Smooth muscle cell (in vitro differentiated cells): Measurements from ENCODE around the gene SPDYC. TPM values are rescaled to one million over a fixed set of nuclear protein-coding genes. Genes with fewer than 3 reads are reported as not detected.

Source experiments
- DNase-seq: peaks from one replicate; lab custom pipeline; 2025; ENCODE audit not compliant: unreplicated experiment; lab: John Stamatoyannopoulos, UW
- H2AFZ ChIP-seq: fragments of 200-600 bp; sonication (generic); 2 replicates; pipeline ENCODE4 v1.6.0; 2016; ENCODE audit warnings: antibody characterized with exemption, low read depth, mild to moderate bottlenecking
- H3F3A ChIP-seq: fragments of 200-600 bp; sonication (generic); 2 replicates; pipeline ENCODE4 v1.6.0; 2017; ENCODE audit warnings: antibody characterized with exemption, low read depth
- H3K27ac ChIP-seq: fragments of 200-600 bp; sonication (generic); 2 replicates; pipeline ENCODE4 v1.5.1; 2016; ENCODE audit warnings: low read depth, mild to moderate bottlenecking
- H3K27me3 ChIP-seq: fragments of 200-600 bp; sonication (generic); 2 replicates; pipeline ENCODE4 v1.6.1; 2016; ENCODE audit warnings: low read depth, mild to moderate bottlenecking
- H3K36me3 ChIP-seq: fragments of 200-600 bp; sonication (generic); 2 replicates; pipeline ENCODE4 v1.5.1; 2016; ENCODE audit warnings: low read depth
- H3K4me1 ChIP-seq: fragments of 200-600 bp; sonication (generic); 2 replicates; pipeline ENCODE4 v1.5.1; 2016; ENCODE audit warnings: low read depth
- H3K4me2 ChIP-seq: fragments of 200-600 bp; sonication (generic); 2 replicates; pipeline ENCODE4 v1.6.0; 2016; ENCODE audit warnings: mild to moderate bottlenecking
- H3K4me3 ChIP-seq: fragments of 200-600 bp; sonication (generic); 2 replicates; pipeline ENCODE4 v1.5.1; 2016; ENCODE audit warnings: mild to moderate bottlenecking
- H3K79me2 ChIP-seq: fragments of 200-600 bp; sonication (generic); 2 replicates; pipeline ENCODE4 v1.6.0; 2016; ENCODE audit warnings: low read depth, mild to moderate bottlenecking
- H3K9ac ChIP-seq: fragments of 200-600 bp; sonication (generic); 2 replicates; pipeline ENCODE4 v1.6.0; 2016; ENCODE audit warnings: low read depth
- H3K9me3 ChIP-seq: fragments of 200-600 bp; sonication (generic); replicated peaks from 2 replicates; pipeline ENCODE4 v1.5.1; 2016; ENCODE audit warnings: low read depth
- H4K20me1 ChIP-seq: fragments of 200-600 bp; sonication (generic); 2 replicates; pipeline ENCODE4 v1.6.0; 2016; ENCODE audit warnings: low read depth
- WGBS: methylation state at CpG from one replicate; pipeline ENCODE4 v1.1.7; 2016; ENCODE audit warnings: low lambda C conversion rate; 5-methylcytosine and 5-hydroxymethylcytosine counted together
- polyA plus RNA-seq: library from polyadenylated mRNA; unstranded; fragments of >200 nt; fragmentation: Nextera tagmentation; extraction: Ambion mirVana; gene quantifications from 2 replicates; pipeline ENCODE4 v1.2.1, GENCODE V29; 2016
- total RNA-seq: library from RNA; depleted of rRNA; stranded (reverse); fragments of >200 nt; gene quantifications from 2 replicates; pipeline ENCODE4 v1.2.3, GENCODE V29; 2014
- TF ChIP-seq, protein P1 (sequence below): fragments of 200-600 bp; sonication (generic); IDR thresholded peaks from 2 replicates; pipeline ENCODE4 v1.5.1; 2017; ENCODE audit warnings: borderline replicate concordance, mild to moderate bottlenecking, antibody characterized with exemption; ENCODE audit not compliant: insufficient read depth, poor library complexity, severe bottlenecking

SPDYC gene
- total and polyA plus RNA-seq, 2 experiments from 2014 or later = not detected

DNA sequence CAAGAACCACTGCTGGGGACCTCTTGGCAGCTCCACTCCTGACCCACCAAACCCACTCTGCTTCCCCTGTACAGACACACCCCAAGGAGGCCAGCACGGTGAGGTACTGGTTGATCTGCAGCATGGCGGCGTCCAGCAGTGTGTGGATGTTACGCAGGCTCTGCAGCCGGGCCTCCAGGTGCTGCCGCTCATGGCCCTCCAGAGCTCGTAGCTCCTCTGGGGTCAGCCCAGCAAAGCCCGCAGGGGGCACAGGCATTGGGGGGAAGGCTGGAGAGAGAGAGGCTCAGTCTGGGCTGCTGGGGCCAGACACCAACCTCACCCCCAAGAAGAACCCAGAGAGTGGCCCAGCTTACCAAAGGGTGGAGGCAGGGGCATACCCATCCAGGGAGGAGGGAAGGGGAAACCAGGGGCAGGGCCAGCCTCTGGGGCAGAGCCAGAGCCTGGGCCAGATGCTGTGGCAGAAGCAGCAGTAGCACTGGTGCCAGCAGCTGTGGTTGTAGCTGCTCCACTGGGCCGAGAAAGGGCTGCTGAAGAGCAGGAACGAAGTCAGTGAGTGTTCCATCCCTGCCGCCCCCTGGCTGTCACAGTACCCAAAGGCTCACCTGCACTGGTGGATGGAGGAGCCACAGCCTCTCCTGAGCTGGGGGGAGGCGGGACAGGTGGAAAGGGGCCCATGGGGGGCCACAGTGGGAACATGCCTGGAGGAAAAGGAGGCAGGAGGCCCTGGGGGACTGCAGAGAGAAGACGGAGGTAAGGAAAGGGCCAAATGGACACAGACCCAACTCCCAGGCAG is 40.2 kb upstream of the SPDYC start:
- H3K4me1 ChIP-seq = no peaks in the 10 kb centered on the region
- H3K9ac ChIP-seq = no peak overlapping the region
- H3K9me3 ChIP-seq = no peaks in the 10 kb centered on the region
- 96% methylated on average over 13 of the region's 13 CpGs for WGBS
- TF ChIP-seq, protein P1, sequence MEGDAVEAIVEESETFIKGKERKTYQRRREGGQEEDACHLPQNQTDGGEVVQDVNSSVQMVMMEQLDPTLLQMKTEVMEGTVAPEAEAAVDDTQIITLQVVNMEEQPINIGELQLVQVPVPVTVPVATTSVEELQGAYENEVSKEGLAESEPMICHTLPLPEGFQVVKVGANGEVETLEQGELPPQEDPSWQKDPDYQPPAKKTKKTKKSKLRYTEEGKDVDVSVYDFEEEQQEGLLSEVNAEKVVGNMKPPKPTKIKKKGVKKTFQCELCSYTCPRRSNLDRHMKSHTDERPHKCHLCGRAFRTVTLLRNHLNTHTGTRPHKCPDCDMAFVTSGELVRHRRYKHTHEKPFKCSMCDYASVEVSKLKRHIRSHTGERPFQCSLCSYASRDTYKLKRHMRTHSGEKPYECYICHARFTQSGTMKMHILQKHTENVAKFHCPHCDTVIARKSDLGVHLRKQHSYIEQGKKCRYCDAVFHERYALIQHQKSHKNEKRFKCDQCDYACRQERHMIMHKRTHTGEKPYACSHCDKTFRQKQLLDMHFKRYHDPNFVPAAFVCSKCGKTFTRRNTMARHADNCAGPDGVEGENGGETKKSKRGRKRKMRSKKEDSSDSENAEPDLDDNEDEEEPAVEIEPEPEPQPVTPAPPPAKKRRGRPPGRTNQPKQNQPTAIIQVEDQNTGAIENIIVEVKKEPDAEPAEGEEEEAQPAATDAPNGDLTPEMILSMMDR = no peak
- H3K36me3 ChIP-seq = no peaks in the 10 kb centered on the region
- peaks cover 20% of the 10 kb centered on the region for H3K79me2 ChIP-seq
- H2AFZ ChIP-seq = no peak overlapping the region
- DNase-seq = no peak
- H3K4me2 ChIP-seq = no peak overlapping the region
- H3F3A ChIP-seq = peaks cover 20% of the 10 kb centered on the region
- peaks cover 30% of the 10 kb centered on the region for H4K20me1 ChIP-seq
- no peak overlapping the region for H3K4me3 ChIP-seq
- H3K27ac ChIP-seq = no peak overlapping the region
- no peaks in the 10 kb centered on the region for H3K27me3 ChIP-seq

DNA sequence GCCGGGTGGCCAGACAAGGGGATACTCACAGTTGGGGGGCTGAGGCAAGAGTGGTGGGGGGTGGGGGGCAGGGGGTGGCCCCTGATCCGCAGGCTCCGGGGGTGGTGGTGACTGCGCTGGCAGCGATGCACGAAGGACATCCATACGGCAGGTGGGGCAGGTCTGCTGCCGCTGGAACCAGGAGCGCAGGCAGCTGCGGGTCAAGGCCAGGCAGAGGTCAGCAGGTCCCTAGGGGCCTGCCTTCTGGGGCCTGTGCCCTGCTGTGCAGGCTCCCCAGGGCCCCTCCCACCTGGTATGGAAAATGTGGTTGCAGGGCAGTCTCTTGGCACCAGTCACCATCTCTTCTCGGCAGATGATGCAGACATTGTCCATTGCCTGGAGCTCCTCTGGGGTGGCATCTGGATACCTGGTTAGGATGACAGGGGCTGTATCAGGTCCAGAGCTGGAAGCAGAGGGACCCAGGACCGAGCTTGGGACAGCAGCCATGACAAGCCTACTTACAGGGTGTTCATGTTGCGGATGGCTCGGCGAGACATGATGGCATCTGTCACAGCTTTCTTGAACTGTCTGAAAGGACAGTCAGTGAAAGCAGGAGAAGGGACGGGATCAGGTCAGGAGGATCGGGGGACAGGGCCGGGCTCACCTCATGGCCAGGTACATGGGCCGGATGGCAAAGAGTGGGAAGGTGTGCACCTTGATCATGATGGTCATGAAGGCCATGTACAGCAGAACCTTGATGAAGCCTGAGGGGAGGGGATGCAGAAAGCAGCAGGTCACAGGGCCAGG is 39.2 kb upstream of the SPDYC start:
- Histone ChIP-seq H3F3A (peaks cover 20% of the 10 kb centered on the region), H3K27me3 (no peaks in the 10 kb centered on the region), H3K9me3 (no peaks in the 10 kb centered on the region), H3K4me1 (peaks cover 5% of the 10 kb centered on the region), H3K36me3 (no peaks in the 10 kb centered on the region), H3K4me2 (no peak overlapping the region), H2AFZ (no peak overlapping the region), H4K20me1 (peaks cover 30% of the 10 kb centered on the region), H3K9ac (no peak overlapping the region), H3K79me2 (peaks cover 18% of the 10 kb centered on the region), H3K4me3 (no peak overlapping the region), H3K27ac (no peak overlapping the region)
- no peak for DNase-seq
- WGBS = 98% methylated on average over 19 of the region's 19 CpGs
- TF ChIP-seq, protein P1 = no peak

DNA sequence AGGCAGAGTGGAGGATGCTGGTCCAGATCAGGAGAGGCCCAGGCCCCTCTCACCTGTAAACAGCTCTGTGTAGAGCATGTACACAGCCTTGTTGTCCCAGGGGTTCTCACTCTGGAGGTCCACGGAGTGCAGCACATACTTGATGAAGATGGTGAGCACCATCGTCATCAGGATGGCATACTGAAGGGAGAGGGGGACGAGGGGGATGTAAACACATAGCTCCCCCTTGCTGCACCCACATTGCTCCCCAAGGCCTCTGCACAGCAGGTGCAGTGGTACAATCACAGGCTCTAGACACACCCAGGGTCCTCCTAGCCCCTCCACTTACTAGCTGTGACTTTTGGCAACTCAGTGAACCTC is 38.6 kb upstream of the SPDYC start:
- WGBS = 87% methylated on average over 3 of the region's 3 CpGs
- Histone ChIP-seq H3K4me1 (peaks cover 5% of the 10 kb centered on the region), H3K79me2 (peaks cover 18% of the 10 kb centered on the region), H3K27me3 (no peaks in the 10 kb centered on the region), H3K4me3 (no peak overlapping the region), H3K4me2 (no peak overlapping the region), H3K27ac (no peak overlapping the region), H4K20me1 (peaks cover 30% of the 10 kb centered on the region), H3K9me3 (no peaks in the 10 kb centered on the region), H3F3A (peaks cover 19% of the 10 kb centered on the region), H2AFZ (no peak overlapping the region), H3K36me3 (no peaks in the 10 kb centered on the region), H3K9ac (no peak overlapping the region)
- no peak for DNase-seq
- TF ChIP-seq, protein P1 = no peak
